ENCODE data around the gene SCAPER.

GRCh38 chr15:76342058-76342381, 563.1 kb downstream of the SCAPER start:
- no peak for TF ChIP-seq TP53 (CRISPR knock-in tag; IDR thresholded peaks at IDR 0.05)
- no peak for TF ChIP-seq CTCF (IDR thresholded peaks at IDR 0.05)
- no peak for TF ChIP-seq ZNF138 (CRISPR knock-in tag; conservative IDR thresholded peaks at IDR 0.05)
- TF ChIP-seq, protein P1, sequence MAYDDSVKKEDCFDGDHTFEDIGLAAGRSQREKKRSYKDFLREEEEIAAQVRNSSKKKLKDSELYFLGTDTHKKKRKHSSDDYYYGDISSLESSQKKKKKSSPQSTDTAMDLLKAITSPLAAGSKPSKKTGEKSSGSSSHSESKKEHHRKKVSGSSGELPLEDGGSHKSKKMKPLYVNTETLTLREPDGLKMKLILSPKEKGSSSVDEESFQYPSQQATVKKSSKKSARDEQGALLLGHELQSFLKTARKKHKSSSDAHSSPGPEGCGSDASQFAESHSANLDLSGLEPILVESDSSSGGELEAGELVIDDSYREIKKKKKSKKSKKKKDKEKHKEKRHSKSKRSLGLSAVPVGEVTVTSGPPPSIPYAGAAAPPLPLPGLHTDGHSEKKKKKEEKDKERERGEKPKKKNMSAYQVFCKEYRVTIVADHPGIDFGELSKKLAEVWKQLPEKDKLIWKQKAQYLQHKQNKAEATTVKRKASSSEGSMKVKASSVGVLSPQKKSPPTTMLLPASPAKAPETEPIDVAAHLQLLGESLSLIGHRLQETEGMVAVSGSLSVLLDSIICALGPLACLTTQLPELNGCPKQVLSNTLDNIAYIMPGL (CRISPR knock-in tag; IDR thresholded peaks at IDR 0.05): no peak
- no peak for TF ChIP-seq FOXP1 (CRISPR knock-in tag; IDR thresholded peaks at IDR 0.05; ENCODE audit: borderline replicate concordance)
- TF ChIP-seq, protein P2, sequence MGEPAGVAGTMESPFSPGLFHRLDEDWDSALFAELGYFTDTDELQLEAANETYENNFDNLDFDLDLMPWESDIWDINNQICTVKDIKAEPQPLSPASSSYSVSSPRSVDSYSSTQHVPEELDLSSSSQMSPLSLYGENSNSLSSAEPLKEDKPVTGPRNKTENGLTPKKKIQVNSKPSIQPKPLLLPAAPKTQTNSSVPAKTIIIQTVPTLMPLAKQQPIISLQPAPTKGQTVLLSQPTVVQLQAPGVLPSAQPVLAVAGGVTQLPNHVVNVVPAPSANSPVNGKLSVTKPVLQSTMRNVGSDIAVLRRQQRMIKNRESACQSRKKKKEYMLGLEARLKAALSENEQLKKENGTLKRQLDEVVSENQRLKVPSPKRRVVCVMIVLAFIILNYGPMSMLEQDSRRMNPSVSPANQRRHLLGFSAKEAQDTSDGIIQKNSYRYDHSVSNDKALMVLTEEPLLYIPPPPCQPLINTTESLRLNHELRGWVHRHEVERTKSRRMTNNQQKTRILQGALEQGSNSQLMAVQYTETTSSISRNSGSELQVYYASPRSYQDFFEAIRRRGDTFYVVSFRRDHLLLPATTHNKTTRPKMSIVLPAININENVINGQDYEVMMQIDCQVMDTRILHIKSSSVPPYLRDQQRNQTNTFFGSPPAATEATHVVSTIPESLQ (CRISPR knock-in tag; IDR thresholded peaks at IDR 0.05): no peak
- no peak for TF ChIP-seq NFYB (CRISPR knock-in tag; conservative IDR thresholded peaks at IDR 0.05; ENCODE audit: low read depth)
- no peak for TF ChIP-seq SMAD3 (CRISPR knock-in tag; IDR thresholded peaks at IDR 0.05; ENCODE audit: borderline replicate concordance)
- no peak for TF ChIP-seq CREM (CRISPR knock-in tag; IDR thresholded peaks at IDR 0.05)
- TF ChIP-seq ZNF671 (CRISPR knock-in tag; IDR thresholded peaks at IDR 0.05): no peak
- TF ChIP-seq FOXJ3 (CRISPR knock-in tag; IDR thresholded peaks at IDR 0.05; ENCODE audit: borderline replicate concordance): no peak
- TF ChIP-seq, protein P3, sequence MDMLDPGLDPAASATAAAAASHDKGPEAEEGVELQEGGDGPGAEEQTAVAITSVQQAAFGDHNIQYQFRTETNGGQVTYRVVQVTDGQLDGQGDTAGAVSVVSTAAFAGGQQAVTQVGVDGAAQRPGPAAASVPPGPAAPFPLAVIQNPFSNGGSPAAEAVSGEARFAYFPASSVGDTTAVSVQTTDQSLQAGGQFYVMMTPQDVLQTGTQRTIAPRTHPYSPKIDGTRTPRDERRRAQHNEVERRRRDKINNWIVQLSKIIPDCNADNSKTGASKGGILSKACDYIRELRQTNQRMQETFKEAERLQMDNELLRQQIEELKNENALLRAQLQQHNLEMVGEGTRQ (CRISPR knock-in tag; IDR thresholded peaks at IDR 0.05): no peak
- TF ChIP-seq ZNF263 (CRISPR knock-in tag; IDR thresholded peaks at IDR 0.05; ENCODE audit: low read depth): no peak
- no peak for TF ChIP-seq ZSCAN18 (CRISPR knock-in tag; IDR thresholded peaks at IDR 0.05)

Data from WTC11 (cell line).